AG09319 (cell line): ENCODE data around the gene TRIM28.

Source experiments
- DNase-seq: peaks from one replicate; pipeline ENCODE4 v3.0.0-alpha.2; 2010; ENCODE audit warnings: low read depth; ENCODE audit errors: extremely low read depth
- CTCF ChIP-seq: IDR thresholded peaks from 2 replicates; pipeline ENCODE4 v1.5.1; 2011; ENCODE audit warnings: low read depth, mild to moderate bottlenecking, inconsistent platforms, low read length, moderate library complexity

The TRIM28 gene

GRCh38 chr19:58562122-58563033 is 18.5 kb downstream of the TRIM28 start:
- no peak for DNase-seq
- no peak for TF ChIP-seq CTCF

- TF ChIP-seq CTCF = no peak
- no peak for DNase-seq
Measured at GRCh38 chr19:58563034-58563573, 19.2 kb downstream of the TRIM28 start.

- DNase-seq = no peak
- no peak for TF ChIP-seq CTCF
Measured at GRCh38 chr19:58563823-58564222, 20.0 kb downstream of the TRIM28 start.

- TF ChIP-seq CTCF = no peak
- DNase-seq = no peak
Measured at GRCh38 chr19:58566989-58567388, 23.1 kb downstream of the TRIM28 start.

GRCh38 chr19:58568453-58569130 is 24.7 kb downstream of the TRIM28 start:
- no peak for TF ChIP-seq CTCF
- DNase-seq = no peak

- no peak for TF ChIP-seq CTCF
- DNase-seq = no peak
Measured at GRCh38 chr19:58569191-58569942, 25.5 kb downstream of the TRIM28 start.
